NCI-H345 treated with DMSO at 0.1 percent for 48 hours (cell line): ENCODE data around the gene APLF.
"Not testable (repeated sequence)": the region's sequence is repeated elsewhere in the genome, so short reads cannot be mapped to it uniquely, and the experiment has no call there.

ENCODE experiments used
- DNase-seq: peaks from one replicate; lab custom pipeline; 2025; ENCODE audit not compliant: unreplicated experiment; lab: John Stamatoyannopoulos, UW

Gene APLF

DNA sequence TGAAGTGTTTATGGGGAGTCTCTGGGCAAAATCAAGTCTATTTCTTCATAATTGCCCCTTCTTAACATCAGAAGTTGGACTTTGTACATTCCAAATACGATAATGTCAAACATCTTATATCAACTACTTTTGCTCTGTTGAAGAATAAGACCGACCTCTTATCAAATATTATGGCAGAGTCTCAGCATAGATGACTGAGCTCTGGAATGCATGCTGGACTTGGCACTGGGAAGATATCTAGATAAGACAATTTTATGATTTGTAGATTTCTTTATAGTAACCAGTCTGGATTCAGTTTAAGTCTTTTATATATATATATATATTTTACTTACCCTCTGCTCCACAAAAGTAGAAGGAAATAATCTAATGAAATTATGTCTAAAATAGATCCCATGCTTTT lies 8.2 kb downstream of the APLF start:
- DNase-seq: no peak

DNA sequence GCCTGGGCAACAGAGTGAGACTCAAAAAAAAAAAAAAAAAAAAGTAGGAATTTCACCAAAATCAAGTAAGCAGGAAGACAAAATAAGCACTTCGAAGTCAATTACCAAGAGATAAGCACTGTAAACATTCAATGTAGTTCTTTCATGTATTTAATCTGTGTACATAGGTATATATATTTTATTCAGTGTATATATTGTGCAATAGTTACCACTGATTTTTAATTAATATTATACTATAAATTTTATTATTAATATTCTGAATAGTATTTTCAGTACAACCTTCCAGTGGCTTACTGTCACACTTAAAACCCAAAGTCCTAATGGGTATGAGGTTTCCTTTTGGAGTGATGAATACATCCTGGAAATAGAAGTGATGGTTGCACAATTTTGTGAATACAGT lies 9.1 kb downstream of the APLF start:
- DNase-seq: no peak

DNA sequence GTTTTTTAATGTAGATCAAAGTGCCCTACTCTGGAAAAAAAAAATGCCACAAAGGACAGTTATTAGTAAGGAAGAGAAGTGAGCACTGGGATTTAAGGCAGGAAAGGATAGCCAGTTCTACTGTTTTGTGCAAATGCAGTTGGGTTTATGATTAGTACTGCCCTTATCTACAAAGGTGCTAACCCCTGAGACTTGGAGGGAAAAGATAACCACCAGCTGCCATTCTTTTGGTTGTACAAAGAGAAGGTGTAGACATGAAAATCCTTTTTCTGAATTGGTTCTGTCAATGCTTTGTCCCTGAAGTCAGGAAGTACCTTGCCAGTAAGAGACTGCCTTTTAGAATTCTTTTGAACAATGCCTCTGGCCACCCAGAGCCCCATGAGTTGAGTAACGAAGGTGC lies 11.3 kb downstream of the APLF start:
- no peak for DNase-seq

DNA sequence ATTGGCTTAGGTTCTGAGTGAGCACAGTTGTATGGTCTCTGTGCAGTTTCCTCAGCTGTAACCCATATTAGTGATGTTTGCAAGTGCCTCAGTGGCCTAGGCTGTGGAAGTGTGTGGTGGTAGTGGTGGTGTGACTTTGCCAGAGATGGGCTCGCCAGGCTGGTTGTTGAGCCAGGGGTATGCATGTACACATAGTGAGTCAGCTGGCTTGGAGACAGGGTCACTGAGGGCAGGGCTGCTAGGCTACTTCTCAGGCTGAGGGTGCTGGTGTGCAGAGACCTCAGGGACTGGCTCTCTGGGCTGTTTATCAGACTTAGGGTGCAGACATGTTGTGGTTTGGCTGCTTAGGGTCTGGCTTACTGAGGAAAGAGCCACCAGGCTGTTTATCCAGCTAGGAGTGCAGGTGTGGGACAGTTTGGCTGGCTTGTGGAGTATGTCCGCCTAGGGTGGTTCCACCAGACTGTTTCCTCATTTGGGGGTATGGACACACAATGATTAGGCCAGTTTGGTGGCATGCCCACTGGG lies 15.0 kb downstream of the APLF start:
- DNase-seq: no peak

DNA sequence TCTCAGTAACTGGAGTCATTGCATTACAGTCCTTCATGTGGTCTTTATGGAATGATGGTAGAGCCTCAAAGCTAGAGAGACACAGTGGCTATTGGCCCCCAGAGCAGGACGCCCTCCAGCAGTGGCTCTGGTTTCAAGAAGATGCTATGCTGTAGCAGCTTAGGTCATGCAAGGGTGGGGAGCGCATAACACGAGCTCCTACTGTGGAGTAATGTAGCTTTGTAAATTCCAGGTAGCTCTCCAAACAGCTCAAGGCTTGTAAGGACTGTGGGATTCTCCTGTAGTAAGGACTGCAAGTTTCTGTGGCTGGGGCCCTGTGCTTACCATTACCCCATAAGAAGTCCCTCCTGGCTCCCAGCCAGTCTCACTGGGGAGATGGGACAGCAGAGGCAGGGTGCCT lies 15.6 kb downstream of the APLF start:
- no peak for DNase-seq

DNA sequence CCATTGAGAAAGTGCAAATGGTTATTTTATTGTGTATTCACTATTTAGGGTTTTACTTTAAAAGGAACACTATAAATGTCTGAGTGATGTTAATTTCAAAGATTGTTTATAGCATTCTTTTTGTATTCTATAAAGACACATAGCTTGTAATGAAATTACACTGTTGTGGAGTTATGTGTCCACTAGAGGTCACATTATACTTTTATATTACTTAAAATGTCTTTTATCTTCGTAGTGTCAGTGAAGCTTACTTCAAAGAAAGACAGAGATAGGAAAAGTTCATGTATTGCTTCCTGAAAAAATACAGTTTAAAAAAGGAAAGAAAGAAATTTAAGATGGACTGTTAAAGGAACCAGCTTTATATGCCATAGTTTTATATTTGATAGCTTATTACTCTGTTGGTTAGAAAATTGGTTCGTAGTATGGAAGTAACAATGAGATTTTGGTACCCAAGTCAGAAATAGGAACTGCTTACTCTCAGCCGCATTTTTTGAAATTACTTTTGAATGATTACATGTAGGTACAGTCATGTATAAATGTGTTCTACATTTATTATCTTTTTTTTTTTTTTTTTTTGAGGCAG lies 20.5 kb downstream of the APLF start:
- DNase-seq: no peak

DNA sequence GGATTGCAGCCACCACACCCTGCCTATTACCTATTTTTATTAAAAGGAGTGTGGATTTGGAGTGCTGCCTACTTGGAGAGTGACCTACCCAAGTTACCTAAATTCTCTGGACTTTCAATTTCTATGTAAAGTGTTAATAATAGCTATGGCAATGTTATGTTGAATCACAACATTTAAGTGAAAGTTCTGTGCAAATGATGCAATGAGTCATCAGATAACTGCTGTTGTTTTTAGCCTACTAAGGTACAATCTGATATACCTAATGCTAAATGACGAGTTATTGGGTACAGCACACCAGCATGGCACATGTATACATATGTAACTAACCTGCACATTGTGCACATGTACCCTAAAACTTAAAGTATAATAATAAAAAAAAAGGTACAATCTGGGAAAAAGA lies 21.2 kb downstream of the APLF start:
- DNase-seq: not testable (repeated sequence)

DNA sequence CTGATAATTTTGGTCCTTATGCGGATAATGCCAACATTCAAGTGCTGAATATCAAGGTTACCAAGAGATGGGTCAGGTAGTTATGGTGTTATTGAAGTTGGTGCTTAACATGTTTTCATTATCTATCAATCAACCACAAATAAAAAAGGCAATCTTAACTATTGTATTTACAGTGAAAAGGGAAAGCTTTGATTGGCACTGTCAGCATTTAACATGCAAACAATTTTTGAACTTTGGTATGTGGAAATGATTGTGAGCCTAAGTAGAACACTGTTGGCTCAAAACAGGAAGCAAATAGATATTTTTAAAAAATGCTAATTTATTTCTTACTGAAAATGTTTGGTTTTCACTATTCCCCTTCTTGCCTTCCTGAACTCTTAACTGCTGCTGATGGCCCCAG lies 21.9 kb downstream of the APLF start:
- no peak for DNase-seq

DNA sequence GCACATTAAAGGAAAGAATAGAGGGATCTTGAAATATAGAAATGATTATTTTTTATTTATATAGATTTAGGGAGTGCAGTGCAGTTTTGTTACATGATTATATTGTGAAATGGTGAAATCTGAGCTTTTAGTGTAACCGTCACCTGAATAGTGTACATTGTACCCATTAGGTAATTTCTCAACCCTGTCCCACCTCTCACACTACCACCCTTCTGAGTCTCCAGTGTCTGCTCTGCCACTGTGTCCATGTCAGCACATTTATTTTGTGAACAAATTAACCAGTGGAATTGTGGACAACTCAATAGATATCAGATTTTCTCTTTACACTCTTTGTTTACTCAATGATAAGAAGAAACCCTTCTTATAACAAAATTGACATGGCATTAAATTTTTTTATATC lies 24.2 kb downstream of the APLF start:
- no peak for DNase-seq

DNA sequence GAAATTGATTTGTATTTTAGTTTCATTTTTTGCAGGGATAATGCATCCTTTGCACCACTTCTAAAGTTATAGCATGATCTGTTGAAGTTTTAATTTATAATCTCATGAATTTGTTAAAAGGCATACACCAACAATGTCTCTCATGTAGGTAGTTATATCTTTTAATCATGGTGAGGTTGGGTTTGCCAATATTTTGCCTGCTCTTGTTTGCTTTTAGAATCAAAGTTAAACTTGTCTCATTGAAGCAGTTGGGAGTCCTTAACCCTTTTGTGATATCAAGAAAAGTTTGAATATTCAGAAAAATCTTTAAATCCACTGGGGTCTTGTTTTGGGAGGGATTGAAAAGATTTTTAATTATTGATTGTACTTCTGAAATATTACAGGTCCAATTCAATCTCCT lies 31.7 kb downstream of the APLF start:
- no peak for DNase-seq

DNA sequence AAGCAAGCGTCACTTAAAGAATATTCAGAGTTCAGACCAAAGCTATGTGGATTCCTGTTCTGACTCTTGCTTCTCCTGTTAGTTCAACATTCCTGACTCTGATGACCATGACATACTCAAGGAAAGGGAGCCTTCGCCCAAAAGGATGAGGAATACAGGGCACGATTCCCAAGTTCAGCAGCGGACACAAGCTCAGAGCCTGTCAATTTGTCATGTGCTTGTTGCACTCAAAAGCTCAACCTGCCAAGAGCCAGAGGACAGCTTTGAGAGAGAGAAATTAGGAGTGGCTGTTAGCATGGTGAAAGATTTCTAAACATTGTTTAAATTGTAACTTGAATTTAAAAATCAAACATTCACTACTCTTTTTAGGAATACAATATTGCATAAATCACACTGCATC lies 33.3 kb downstream of the APLF start:
- DNase-seq: no peak

DNA sequence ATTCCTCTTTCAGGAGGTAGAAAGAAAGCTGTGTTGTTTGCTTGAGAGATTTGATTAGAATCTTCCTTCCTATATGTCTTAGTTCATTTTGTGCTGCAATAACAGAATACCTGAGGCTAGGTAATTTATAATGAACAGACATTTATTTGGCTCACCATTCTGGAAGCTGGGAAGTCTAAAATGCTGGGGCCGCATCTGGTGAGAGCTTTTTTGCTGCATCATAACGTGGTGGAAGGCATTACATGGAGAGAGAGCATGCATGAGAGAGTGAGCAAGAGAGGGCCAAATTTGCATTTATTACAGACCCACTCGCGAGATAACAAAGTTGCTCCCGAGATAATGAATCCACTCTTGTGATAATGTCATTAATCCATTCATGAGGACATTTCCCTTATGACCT lies 34.4 kb downstream of the APLF start:
- DNase-seq: no peak

DNA sequence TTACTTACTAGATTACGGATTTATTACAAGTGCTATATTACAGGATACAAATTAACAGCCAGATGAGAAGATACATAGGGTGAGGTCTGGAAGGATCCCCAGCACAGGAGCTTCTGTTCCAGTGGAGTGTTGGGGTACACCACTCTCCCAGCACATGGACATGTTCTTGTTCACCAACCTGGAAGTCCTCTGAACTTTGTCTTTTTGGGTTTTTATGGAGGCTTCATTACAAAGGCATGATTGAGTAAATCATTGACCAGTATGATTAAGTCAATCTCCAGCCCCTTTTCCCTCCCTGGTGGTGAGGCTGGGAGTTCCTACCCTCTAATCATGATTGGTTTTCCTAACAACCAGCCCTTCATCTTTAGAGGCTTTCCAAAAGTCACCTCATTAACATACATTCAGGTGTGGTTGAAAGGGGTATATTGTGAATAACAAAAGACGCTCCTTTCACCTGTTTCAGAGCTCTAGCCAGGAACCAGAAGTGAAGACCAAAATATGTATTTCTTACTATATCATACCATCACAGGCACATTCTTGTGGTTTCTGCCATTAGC lies 38.3 kb downstream of the APLF start:
- no peak for DNase-seq

DNA sequence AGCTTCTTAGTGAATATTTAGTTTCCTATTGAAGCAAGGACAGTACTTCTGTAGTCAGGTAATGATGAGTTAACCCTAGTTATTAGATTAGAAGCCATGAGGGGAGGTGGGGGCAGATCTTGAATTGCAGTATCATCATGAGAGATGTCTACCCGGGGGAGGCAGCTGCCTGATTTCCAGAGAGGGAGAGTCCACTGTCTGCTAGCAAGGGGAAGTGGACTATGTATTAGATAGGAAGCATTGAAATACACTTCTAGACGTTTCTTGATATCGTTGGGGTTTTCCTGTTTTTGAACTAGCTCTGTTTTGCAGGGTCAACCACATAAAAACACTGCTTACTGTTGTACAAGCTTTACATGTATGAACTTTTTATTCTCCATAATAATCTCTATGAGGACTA lies 38.8 kb downstream of the APLF start:
- DNase-seq: no peak

DNA sequence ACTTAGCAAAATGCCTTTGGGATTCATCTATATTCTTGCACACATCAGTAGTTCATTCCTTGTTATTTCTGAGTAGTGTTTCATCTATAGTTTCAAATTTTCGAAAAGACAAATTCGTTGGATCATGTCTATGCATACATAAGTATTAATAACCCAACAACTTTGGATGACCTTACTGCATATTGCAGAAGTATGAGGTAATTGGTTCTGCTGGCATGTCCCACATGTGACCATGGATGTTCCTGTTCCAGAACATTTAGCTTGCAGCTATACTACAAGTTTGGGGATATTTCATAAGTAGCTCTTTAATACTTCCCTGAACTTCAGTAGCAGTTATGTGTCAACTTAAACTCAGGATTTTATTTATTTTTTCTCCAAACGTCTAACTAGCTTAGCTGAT lies 44.9 kb downstream of the APLF start:
- DNase-seq: no peak

DNA sequence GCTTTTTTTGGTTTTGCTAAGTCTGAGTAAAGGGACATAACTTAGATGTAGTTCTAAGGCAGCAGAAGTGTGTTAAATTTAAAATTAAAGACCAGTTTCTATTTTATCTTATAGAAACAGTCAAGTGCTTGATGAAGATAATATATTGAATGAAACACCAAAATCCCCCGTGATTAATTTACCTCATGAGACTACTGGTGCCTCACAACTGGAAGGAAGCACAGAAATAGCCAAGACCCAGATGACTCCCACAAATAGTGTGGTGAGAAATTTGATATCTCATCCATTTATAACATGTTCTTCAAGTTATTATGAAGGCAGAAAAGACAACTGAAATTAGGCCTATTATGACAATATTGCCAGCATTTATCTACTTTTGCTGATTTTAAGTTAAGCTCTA lies 45.6 kb downstream of the APLF start:
- no peak for DNase-seq

DNA sequence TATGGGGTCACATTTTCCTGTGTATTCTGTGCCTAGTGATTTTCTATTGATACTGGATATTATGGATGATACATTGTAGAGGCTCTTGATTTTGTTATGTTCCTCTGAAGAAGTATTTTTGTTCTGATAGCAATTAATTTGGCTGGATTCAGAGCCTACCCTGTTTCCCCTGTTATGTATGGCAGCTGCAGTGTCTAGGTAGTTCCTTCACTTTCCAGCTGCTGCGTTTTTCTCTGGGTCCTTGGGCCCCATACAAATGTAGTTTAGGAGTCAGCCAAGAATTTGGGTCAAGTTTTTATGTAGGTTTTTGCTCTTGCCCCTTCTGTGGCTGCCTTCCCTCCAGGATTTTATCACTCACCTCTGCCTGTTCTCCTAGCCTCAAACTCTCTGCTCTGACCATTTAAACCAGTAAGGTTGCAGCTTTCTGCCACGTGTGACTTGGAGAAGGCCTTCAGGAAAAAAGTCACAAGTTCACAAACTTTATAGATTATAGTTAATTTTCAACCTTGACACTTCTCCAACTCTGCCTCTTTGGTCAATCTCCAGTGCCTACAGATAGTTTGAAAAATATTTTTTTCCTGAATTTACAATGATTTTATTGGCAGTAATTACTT lies 47.0 kb downstream of the APLF start:
- DNase-seq: no peak

DNA sequence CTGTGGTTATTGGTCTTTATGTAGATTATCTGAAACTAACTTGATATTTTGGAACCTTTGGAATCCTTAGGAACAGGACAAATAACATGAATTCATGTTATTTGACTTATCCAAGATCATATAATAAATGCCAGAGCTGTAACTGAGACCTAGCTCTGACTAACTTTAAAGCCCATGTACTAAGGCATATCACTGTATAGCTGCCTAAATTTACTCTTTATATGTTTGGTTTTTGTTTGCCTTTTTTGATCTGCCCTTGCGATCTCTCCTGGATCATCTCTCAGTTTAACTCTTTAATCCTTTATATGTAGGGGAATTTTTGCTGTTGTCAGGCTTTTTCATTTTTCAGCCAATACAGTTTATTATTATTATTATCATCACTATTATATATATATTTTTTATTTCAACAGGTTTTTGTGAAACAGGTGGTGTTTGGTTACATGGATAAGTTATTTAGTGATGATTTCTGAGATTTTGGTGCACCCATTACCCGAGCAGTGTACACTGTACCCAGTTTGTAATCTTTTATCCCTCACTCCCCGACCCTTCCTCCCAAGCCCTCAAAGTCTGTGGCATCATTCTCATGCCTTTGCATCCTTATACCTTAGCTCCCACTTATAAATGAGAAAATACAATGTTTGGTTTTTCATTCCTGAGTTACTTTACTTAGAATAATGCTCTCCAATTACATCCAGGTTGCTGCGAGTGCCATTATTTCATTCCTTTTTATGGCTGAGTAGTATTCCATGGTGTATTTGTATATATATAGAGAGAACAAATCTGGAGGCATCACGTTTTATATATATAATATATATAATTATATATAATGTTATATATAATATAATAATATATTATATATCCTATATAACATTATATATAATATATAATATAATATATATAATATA lies 48.9 kb downstream of the APLF start:
- DNase-seq: no peak

DNA sequence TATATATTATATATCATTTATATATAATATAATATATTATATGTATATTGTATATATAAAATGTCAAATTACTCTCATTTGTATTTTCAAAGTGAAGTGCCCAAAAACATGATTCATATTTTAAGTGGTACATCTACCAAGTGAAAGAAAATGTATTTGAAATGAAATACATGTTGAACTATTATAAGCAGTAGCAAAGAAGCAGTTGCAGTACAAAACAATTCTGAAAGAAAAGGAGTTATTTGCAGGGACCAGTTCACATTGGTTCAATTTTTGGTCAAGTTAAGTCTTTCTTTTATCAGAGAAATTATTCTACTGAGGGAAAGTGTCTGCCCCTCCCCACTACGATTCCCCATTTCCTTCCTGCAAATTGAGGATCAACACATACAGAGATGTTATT lies 51.9 kb downstream of the APLF start:
- no peak for DNase-seq

DNA sequence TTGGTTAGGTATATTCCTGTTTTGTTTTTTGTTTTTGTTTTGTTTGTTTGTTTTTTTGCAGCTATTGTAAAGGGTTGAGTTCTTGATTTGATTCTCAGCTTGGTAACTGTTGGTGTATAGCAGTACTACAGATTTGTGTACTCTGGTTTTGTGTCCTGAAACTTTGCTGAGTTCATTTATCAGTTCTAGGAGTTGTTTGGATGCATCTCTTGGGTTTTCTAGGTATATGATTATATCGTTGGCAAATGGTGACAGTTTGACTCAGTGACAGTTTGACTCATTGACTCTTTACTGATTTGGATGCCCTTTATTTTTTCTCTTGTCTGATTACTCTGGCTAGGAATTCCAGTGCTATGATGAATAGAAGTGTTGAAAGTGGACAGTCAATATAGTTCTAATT lies 53.7 kb downstream of the APLF start:
- DNase-seq: no peak

DNA sequence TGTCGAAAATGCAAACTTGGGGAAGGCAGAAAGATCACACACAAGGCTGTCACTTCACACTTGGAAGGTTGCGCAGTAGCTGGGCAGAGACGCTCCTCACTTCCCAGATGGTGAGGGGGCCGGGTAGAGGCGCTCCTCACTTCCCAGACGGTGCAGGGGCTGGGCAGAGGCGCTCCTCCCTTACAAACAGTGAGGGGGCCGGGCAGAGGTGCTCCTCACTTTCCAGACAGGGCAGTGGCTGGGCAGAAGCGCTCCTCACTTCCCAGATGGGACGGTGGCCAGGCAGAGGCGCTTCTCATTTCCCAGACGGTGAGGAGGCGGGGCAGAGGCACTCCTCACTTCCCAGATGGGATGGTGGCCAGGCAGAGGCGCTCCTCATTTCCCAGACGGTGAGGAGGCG lies 59.6 kb downstream of the APLF start:
- DNase-seq: not testable (repeated sequence)
